Islet precursor cell (in vitro differentiated cells): ENCODE results near the gene UBE2Q1.

Experiments used
- DNase-seq: peaks from one replicate; pipeline ENCODE4 v3.0.0-alpha.2; 2018

UBE2Q1 gene

GRCh38 chr1:154501423-154502065, 56.9 kb downstream of the UBE2Q1 start:
- no peak for DNase-seq

GRCh38 chr1:154500533-154500932, 57.9 kb downstream of the UBE2Q1 start:
- DNase-seq = no peak

GRCh38 chr1:154499446-154499845, 59.0 kb downstream of the UBE2Q1 start:
- DNase-seq = no peak
